Coronary artery (tissue), 2 donors: ENCODE data around the gene EDIL3.
"Not testable (repeated sequence)": the region's sequence is repeated elsewhere in the genome, so short reads cannot be mapped to it uniquely, and the experiment has no call there.

Source experiments
- DNase-seq: peaks from one replicate; pipeline ENCODE4 v3.0.0-alpha.2; 2017; ENCODE audit warnings: low spot score
- H3K27ac ChIP-seq, 2 donors: fragments of 200-600 bp; sonication (generic); one replicate each; pipeline ENCODE4 v1.5.1; 2016 to 2019
- H3K4me3 ChIP-seq: fragments of 200-600 bp; sonication (generic); 2 replicates; pipeline ENCODE4 v1.5.1; 2016; ENCODE audit warnings: mild to moderate bottlenecking, moderate library complexity
- CTCF ChIP-seq: fragments of 200-600 bp; sonication (generic); IDR thresholded peaks from one replicate; pipeline ENCODE4 v1.5.1; 2019; ENCODE audit warnings: antibody characterized with exemption

The EDIL3 gene

GRCh38 chr5:84327591-84327990 is 57.1 kb downstream of the EDIL3 start:
- Histone ChIP-seq H3K27ac (no peak overlapping the region), H3K4me3 (no peak overlapping the region)
- DNase-seq, result no peak
- TF ChIP-seq CTCF, result no peak

- DNase-seq, result no peak
- H3K27ac ChIP-seq, result no peak overlapping the region
- TF ChIP-seq CTCF, result no peak
- no peak overlapping the region for H3K4me3 ChIP-seq
Measured at GRCh38 chr5:84322646-84323045, 62.0 kb downstream of the EDIL3 start.

GRCh38 chr5:84317826-84318225 is 66.9 kb downstream of the EDIL3 start:
- not testable (repeated sequence) for H3K4me3 ChIP-seq, H3K27ac ChIP-seq, DNase-seq

- DNase-seq, H3K27ac ChIP-seq, H3K4me3 ChIP-seq: not testable (repeated sequence)
Measured at GRCh38 chr5:84312280-84312679, 72.4 kb downstream of the EDIL3 start.

GRCh38 chr5:84309850-84310249 is 74.8 kb downstream of the EDIL3 start:
- H3K4me3 ChIP-seq, H3K27ac ChIP-seq, DNase-seq: not testable (repeated sequence)

GRCh38 chr5:84306601-84307000 is 78.1 kb downstream of the EDIL3 start:
- no peak for TF ChIP-seq CTCF
- no peak overlapping the region for H3K4me3 ChIP-seq
- no peak overlapping the region for H3K27ac ChIP-seq
- DNase-seq, result no peak

GRCh38 chr5:84304599-84304998 is 80.1 kb downstream of the EDIL3 start:
- Histone ChIP-seq H3K27ac (no peak overlapping the region), H3K4me3 (no peak overlapping the region)
- no peak for TF ChIP-seq CTCF
- no peak for DNase-seq

- TF ChIP-seq CTCF, result no peak
- peak overlapping the region in 1 of 2 donors; percentile 3 for H3K27ac ChIP-seq
- H3K4me3 ChIP-seq, result no peak overlapping the region
- DNase-seq, result no peak
Measured at GRCh38 chr5:84303315-84303714, 81.4 kb downstream of the EDIL3 start.

GRCh38 chr5:84301535-84301934 is 83.1 kb downstream of the EDIL3 start:
- no peak overlapping the region for H3K4me3 ChIP-seq
- TF ChIP-seq CTCF, result no peak
- no peak overlapping the region for H3K27ac ChIP-seq
- no peak for DNase-seq
